Right forelimb (tissue), 1 donor: ENCODE measurements around the gene TP53BP2.

Source experiments
- DNase-seq: peaks from one replicate; pipeline ENCODE4 v3.0.0-alpha.2; 2018

Gene TP53BP2

DNA sequence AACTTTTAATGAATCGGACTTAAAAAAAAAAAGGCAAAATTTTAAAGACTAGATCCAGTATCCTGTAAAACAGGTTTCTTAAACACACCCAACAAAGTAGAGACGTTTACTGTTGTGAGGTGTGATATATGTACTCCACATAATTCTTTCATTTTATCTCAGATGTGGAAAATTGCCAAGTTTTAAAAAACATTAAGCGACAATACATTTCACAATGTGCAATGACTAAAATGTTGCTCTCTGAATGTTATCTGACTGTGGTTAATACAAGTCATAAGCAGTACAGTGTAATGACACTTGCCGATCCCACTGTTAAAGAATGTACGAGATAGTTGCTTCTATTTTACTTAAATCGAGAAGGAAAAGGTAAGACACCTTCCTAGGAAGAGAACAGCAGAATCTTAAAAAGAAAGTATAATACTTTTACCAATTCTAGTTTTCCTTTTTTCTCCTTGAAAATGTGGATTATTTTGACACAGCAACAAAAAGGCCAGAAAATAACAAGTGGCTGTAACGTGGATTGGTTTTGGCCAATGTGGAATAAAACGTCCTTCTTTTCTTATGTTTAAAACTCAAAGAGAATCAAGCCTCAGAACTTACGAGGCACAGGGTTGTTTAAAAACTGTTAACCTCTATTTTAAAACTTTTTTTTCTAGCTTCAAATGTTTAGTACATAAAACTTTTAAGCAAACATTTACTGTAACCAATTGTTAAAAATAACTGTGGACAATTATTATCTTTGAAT, 51.4 kb downstream of the TP53BP2 start:
- DNase-seq: no peak

DNA sequence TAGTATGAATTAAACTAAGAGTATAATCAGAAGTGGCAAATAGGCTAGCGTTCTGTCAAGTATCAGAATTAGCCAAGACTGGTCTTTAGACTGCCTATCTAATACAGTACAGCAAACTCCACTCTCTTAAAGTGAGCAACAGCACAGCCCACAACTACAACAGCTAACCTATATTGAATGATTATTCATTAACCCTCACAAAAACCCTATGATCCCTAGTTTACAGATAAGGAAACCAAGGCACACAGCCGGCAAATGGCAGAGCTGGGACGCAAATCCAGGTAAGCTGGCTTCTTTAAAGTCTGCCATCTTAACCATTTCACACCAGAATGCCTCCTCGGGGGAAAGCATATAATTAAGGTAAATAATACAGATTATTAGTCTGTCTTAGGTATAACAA, 52.0 kb downstream of the TP53BP2 start:
- DNase-seq: no peak

DNA sequence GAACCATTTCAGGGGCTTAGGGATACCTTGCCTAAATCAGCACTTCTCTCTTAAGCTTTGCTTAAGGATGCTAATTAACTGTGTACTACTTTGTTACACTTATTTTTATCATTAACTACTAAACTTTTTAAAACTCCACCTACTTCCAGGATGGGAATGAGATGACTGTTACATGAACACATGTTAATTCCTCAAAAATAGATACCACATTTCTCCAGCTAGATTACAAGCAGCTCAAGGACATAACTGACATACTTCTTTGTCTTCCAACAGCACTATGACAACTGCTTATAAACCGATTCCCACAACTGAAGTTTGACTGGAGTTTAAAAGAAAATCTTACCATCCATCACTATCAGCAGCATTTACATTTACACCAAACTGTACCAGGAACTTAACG, 53.7 kb downstream of the TP53BP2 start:
- DNase-seq: no peak

DNA sequence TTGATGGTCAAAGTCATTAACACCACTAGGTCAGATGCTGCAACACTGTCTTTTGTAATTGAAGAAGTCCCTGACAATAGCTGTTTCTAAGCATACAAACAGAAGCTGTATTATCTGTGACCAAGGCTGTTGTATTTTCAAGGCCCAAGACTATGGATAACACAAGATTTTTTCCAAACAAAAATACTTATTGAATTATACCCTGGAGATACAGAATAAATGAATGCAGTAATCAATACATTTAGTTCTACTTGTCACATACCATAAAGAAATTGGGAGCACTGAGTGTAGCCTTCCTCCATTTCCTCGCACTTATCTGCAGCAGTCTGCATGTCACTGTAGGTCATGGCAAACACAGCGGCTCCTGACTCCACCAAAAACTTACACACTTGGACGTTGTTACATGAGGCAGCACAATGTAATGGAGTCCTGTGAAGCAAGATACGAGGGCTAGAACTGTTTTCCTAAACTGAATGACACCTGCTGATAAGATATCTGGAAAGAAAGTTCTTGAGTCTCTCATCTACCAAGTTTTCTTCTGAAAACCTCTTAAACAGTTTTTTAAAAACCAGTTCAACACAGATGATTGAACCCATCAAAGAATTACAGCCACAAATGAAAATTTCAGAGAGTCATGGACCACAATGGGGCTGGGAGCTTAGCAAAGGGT, 56.9 kb downstream of the TP53BP2 start:
- DNase-seq: no peak

DNA sequence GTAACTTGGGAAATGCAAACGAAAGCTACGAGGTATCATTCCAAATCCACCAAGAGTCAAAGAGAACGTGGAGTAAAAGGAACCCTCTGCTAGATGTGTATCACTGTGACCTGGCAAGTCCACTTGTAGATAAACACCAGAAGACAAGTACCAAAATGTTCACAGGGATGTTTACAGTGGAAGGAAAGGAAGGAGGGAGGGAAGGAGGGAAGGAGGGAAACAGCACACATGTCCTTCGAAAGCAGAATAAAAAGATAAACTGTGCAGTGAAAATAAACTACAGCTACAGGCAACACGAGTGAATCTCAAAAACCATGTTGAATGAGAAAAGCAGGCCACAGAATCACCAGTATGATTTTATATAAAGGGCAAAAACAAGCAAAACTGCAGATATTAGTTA, 59.9 kb downstream of the TP53BP2 start:
- no peak for DNase-seq

DNA sequence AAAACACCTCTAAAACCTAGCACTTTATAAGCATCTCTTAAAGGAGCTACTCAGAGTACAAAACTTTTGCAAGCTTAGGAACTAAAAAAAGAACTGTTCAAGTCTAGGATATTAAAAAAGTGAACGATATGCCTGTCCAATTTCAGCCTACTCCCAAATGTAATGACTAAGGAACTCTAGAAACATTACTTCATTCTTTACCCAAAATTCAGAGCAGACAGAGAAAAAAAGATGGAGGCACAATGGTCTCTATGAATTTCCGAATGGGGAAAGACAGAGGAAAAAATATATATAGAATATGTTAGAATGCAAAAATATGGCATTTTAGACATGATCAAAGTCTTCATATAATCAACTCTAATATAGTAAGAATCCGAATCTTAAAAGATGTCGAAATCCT, 61.2 kb downstream of the TP53BP2 start:
- DNase-seq: no peak

DNA sequence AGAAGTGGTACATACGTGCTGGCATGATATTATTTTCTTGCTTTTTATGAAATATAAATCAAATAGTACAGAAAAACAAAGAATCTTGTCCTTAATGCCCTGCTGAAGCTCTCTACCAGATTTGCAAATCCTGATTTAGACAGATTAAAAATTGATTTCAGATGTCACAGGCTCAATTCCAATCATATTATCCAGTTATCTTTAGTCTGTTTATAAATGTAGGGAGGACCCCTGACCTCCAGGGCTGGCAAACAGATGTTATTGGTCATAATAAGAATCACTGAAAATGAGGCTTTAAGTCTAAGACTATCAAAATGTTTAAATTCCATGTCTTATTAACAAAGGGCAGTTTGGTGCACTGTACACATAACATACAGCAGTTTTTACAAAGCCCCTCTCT, 62.1 kb downstream of the TP53BP2 start:
- no peak for DNase-seq

DNA sequence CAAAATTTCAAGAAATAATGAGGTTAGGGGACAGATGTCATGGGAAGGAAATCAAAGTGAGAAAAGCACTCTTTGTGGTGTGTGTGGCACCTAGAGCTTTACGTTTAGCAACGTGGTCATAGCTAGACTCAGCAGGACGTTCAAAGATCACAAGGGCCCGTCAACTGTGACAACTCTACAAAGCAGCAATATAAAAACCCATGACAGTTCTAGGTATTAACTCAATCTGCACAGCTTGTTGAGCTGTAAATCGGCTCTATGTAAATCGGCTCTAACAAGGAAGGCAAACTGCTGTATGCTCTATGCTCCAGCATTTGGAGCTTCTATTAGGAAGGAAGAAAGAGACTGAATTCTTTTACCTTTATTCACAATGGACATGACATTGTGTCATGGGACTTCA, 64.8 kb downstream of the TP53BP2 start:
- no peak for DNase-seq

DNA sequence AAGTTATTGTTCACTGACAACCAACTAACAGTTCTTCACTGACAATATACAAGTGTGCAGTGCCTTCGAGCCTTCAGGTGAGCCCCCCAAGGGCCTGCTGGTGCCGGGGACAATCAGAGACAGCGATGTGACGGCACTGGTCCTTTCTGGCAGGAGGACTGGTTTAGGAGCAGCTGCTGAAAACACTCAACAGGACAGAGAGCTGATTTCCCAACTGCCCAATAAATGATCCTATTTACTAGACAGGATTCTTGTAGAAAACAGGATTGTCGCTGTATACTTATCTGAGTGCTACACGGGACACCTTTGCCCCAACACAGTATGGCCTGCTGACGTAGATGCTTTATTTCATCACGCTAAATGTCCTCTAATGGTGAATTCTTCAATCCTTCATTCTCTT, 65.4 kb downstream of the TP53BP2 start:
- DNase-seq: no peak

DNA sequence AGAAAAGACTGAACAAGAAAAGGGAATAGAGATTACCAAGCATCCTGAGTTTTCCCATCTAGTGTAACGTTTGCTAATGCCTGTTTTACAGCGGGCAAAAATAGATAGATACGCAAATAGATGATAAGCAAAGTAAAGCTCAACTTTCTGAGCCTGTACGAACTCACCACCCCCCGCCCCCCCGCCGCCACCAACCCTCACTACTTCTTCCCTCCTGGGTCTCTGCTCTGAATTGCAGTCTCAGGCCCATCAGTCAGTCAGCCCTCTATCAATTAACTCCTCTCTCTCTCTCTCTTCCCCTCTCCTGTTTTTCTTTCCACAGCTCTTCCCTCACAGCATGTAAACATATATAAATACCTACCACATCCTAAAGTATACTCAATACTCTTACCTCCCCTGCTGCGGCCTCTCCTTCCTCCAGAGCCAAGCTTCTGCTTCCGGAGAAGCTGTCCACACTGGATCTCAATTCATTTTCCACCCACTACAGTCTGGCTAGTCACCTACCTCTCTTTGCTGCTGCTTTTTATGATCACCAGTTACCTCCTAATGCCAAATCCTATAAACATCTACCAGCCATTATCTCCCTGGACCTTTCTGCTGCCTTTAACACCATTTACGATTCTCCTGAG, 68.8 kb downstream of the TP53BP2 start:
- DNase-seq: no peak

DNA sequence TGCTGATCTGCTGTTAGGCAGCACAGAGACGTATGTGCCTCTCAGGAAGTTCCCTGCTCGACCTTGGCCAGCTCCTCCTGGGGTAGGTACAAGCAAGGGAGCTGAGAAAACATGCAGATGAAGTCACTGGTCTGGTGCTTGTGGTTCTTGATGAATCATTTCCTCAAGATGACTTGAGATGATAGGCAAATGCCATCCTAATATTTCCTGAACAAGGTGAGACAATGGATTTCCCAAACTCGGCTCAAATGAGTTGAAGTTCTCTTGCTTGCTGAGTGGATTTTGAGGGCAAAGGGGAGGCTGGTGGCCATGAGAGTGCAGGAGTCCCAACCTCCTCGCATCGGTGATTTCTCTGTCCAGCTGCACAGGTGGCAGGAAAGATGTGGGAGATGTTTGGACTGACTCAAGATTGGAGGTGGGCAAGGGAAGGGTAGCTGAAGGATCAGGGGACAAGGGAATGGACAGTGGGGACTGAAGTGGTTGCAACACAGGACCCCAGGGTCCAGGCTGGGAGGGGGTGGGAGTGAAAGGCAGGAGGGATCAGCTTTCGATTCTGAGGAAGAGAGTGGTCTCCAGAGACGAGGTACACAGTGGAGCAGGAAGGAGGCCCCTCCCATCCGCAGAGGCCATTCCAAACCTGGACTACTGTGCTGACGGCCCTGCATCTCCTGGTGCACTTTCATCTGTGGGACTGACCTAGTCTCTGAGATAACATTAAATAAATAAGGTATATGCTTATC, 69.5 kb downstream of the TP53BP2 start:
- no peak for DNase-seq

DNA sequence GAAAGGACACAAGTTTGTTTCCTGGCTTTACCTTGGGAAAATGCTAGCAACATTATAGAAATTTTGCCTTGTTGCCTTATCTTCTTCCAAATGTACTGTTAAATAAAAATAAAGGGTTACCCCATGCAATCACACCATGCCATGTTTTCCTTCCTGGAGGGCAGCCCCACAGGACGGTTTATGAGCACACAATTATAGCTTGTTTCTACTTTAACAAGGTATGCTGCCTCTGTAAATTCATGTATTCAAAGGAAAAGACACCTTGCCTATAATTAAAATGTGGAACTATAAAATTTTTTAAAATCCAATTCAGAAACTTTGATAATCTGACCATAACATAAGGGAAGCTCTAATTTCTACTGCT, 70.1 kb downstream of the TP53BP2 start:
- no peak for DNase-seq

DNA sequence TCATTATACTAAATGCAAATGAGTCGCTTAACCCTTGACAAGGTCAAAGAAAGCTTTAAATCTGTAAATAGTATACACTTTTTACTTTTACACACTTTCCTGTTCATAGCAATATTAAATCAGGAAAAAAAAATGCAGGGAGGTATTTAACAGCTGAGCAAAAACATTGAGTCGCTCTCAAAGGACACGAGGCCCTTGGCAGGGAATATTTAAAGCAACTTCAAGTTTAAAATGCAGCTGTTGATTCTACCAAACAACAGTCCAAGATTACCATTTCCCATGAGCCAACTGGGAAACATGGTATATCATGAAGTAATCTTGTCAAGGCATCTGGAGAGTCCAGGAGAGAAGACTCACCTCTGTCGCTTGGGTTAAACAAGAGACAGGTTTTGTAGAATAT, 70.7 kb downstream of the TP53BP2 start:
- no peak for DNase-seq

DNA sequence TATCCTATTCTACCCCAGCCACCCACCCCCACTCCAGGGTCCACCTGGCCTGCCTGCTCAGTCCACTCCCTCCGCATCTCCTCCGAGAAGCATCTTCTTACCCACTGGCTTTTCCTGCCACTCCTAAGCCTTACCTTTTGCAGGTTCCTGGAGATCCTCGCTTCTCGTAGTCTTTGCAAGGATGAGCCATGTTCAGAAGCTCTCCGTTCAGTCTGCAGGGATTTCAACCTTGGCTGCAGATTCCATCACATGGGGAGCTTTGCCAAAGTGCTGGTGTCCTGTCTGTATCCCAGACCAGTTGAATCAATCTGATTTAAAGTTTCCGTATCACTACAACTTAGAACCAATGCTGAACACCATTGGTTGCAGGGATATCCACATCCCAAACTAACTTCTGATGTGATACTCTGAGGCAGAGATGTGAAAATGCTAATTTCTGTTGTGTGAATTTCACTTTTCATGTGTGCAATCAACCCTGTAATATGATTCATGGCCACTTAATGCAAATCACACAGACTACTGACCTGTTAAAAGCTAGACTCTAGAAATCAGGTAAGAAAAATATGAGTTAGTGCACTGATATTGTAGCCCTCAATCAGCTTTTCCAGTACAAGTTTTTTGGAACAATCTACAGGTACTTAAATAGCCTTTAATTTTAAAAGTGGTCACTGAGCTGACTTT, 71.5 kb downstream of the TP53BP2 start:
- no peak for DNase-seq

DNA sequence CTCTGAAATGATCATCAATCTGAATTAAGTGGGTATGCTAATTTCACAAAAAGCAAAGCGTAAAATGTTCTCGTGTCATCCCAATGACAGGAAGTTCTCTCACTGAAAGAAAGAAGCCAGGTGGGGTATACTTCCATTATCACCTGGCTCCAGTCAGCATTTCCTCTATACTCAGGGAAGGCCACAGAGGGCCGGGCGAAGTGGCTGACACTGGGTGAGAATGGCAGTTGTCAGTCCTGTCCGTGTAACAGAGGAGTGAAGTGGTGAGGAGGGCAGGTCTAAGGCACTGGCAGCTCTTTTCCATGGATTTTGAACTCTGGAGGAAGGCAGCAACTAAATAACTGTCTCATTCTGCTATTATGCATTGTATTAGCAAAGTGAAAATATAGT, 73.0 kb downstream of the TP53BP2 start:
- no peak for DNase-seq

DNA sequence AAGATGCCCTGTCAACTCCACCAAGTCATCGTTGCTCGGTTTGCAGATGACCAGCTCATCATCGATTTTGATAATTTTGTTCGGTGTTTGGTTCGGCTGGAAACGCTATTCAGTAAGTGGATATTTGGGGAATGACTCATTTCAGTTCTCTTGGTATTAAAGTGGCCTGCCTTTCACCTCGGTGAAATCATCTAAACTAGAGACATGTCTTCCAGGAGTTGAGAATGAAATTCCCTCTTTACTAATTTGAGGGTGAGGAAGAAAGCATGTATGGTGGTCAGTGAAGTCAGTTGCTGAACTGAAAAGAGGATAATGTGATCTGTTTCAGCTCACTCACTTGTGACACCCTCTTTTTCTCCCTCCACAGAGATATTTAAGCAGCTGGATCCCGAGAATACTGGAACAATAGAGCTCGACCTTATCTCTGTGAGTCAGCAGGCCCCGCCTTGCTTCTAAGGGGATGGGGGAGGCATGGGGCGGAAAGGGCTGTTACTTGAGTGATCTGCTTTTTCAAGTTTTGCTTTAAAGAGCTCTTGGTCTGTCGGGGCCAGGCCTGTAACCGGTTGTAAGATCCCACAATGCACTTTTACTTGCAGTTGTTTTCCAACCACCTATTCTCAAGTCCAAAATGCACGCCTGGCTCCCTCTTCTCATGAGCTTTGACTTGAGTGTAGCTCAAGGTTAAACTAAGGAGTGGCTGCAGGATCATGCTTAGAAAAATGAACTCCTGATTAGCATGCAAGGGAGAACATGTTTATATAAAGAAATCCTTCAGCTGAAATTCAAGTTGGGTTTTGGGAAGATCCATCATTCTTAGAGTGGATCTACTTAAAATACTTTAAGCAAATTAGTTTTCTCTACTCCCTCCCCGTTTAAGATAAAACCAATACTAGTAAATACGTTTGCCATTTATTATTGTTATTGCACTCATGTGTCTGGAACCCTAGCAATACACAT, 73.7 kb downstream of the TP53BP2 start:
- DNase-seq: peak; percentile 55

DNA sequence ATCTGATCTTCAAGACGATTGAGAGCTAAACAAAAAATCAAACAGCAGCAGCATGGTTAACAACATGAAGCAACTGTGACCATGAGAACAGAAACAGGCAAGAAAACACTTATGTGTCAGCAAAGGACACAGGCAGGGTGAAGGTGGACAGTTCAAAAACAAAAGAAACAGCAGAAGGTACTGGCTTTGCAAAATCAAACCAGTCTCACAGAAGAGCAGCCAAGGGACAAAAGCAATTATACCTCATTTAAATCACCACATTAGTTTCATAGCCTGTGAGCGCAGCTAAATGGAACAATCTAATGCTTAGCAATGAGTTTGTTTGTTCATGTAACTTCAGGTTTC, 74.3 kb downstream of the TP53BP2 start:
- no peak for DNase-seq

DNA sequence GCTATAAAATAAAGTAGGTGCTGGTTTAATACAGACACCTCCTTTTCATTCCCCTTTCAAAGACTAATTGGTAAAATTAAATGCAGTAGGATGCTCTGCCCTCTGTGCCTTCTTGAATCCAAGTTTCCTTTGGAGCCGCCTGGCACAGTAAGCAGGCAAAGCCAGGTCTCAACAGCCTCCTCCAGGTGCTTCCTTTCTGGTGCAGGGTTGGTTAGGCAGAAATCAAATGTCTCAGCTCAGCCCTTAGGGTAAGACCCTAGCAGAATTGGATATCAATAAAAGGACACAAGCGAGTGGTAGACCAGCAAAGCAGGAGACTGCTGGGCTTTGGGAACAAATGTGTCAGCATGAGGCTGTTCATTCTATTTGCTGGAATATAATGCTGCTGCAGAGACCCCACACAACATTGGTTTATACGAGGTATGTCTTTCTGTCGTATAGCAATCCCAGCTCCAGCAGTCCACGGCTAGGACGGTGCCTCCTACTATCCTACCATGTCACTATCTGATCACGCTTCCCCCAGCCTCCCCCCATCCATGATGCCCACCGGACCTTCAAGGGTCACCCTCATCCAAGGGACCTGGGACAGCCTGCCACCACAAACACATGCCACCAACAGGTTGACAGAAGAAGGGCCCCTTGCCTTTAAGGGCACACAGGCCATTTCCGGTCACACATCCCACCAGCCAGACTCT, 75.0 kb downstream of the TP53BP2 start:
- no peak for DNase-seq

DNA sequence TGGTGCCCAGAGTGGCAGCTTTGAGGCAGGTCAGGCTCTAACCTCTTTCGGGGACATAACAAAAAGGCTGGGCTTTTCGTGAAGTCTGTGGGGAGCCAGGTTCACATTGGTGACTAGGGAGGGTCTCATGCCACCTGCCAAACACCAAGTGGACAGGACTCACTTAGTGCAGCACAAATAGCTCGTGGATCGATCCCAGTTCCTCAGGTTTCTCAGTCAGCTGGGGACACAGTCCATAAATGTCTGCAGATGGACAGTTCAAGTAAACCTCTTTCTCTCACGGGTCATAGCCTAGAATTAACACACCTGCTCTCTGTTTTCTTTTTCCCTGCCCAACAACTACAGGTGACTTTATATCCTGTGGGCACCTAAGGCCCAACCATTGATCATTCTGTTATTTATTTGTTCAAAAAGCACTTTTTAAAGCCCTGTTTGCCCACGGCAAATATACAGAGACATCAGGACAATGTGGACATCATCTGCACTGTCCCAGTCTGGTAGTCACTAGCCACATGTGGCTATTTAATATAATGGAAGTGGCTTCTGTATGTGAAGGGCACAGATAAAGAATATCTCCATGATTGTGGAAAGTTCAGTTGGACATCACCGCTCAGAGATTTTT, 79.9 kb downstream of the TP53BP2 start:
- DNase-seq: no peak

DNA sequence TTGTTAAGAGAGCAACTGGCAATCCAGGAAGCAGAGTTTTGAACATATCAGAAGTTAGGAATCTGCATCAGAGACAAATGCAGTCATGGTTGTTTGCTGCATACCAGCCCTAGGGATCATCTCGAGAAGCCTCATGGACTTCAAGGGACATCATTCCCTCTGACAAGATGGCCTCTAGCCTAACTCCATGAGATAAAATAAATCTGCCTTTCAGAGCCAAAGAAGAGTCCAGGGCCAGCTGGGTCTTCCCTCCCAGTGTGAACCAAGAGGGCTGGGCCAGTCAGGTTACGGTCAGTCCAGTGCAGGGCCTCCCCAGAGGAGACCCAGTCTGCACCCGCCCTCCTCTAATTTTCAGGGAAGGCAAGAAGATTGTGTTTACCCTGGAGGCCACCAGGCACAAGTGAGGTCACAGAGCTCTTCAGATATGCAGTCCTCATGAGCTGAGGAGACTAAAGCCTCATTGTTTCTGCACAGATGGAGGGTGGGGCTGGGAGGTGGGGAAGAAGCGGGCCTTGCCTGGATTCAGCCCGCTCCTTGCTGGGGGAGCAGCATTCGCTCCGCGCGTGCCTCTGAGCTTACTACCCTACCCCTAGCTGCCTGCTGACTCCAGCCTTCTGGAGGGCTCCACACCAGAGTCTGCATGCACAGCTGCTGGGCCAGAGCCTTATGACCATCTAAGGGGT, 80.6 kb downstream of the TP53BP2 start:
- DNase-seq: no peak
